Liver (tissue), 9 donors: ENCODE results near the gene AHDC1. TPM values are rescaled to one million over a fixed set of nuclear protein-coding genes. Genes with fewer than 3 reads are reported as not detected.

Experiments used
- DNase-seq: peaks from one replicate; pipeline ENCODE4 v3.0.0-alpha.2; 2017; ENCODE audit warnings: low spot score
- H3K27ac ChIP-seq, 2 donors: one replicate each; pipeline ENCODE4 v1.7.0; 2013; ENCODE audit warnings: inconsistent platforms in 2 of 2, low read length in 2 of 2, control low read depth in 1 of 2, low read depth in 1 of 2, mild to moderate bottlenecking in 1 of 2
- H3K27me3 ChIP-seq, 4 donors: one replicate each; pipeline versions ENCODE4 v1.6.1 to v1.7.0; 2013; ENCODE audit warnings: low read length in 3 of 4, inconsistent platforms in 1 of 4, mild to moderate bottlenecking in 1 of 4, moderate library complexity in 1 of 4; ENCODE audit not compliant: control insufficient read depth in 4 of 4, insufficient read depth in 4 of 4
- H3K36me3 ChIP-seq, 4 donors: one replicate each; pipeline versions ENCODE4 v1.6.1 to v1.7.0; 2013; ENCODE audit warnings: low read length in 3 of 4, mild to moderate bottlenecking in 3 of 4, low read depth in 1 of 4, moderate library complexity in 1 of 4; ENCODE audit not compliant: control insufficient read depth in 4 of 4, insufficient read depth in 3 of 4
- H3K4me1 ChIP-seq, 4 donors: one replicate each; pipeline versions ENCODE4 v1.6.1 to v1.7.0; 2013; ENCODE audit warnings: low read length in 3 of 4, mild to moderate bottlenecking in 3 of 4, moderate library complexity in 1 of 4; ENCODE audit not compliant: control insufficient read depth in 4 of 4, insufficient read depth in 4 of 4
- H3K4me3 ChIP-seq, 3 donors: one replicate each; pipeline versions ENCODE4 v1.6.1 to v1.7.0; 2013; ENCODE audit warnings: low read length in 3 of 3, control low read depth in 1 of 3, low read depth in 1 of 3, mild to moderate bottlenecking in 1 of 3
- H3K9ac ChIP-seq, 2 donors: one replicate each; pipeline ENCODE4 v1.7.0; 2013; ENCODE audit warnings: low read length in 2 of 2, mild to moderate bottlenecking in 2 of 2, moderate library complexity in 2 of 2, control low read depth in 1 of 2, low read depth in 1 of 2
- H3K9me3 ChIP-seq, 4 donors: one replicate each; pipeline versions ENCODE4 v1.6.1 to v1.7.0; 2013; ENCODE audit warnings: low read length in 3 of 4; ENCODE audit not compliant: control insufficient read depth in 4 of 4
- ATF3 ChIP-seq: IDR thresholded peaks from 2 replicates; pipeline ENCODE4 v1.6.1; 2016; ENCODE audit warnings: antibody characterized with exemption
- EGR1 ChIP-seq, 2 donors: IDR thresholded peaks; 2 replicates each; pipeline ENCODE4 v1.6.1; 2016 to 2018; ENCODE audit warnings: antibody characterized with exemption in 2 of 2, low read depth in 2 of 2
- FOXA1 ChIP-seq: IDR thresholded peaks from 2 replicates; pipeline ENCODE4 v1.6.1; 2016; ENCODE audit warnings: antibody characterized with exemption
- FOXA2 ChIP-seq: IDR thresholded peaks from 2 replicates; pipeline ENCODE4 v1.6.1; 2016; ENCODE audit warnings: antibody characterized with exemption
- GABPA ChIP-seq, 2 donors: IDR thresholded peaks in 1 of 2; conservative IDR thresholded peaks in 1 of 2; 2 replicates each; pipeline ENCODE4 v1.6.1; 2016; ENCODE audit warnings: antibody characterized with exemption in 2 of 2, mild to moderate bottlenecking in 1 of 2, moderate library complexity in 1 of 2
- HNF4A ChIP-seq, 2 donors: conservative IDR thresholded peaks; 2 replicates each; pipeline ENCODE4 v1.6.1; 2016; ENCODE audit warnings: antibody characterized with exemption in 2 of 2, mild to moderate bottlenecking in 2 of 2
- HNF4G ChIP-seq: IDR thresholded peaks from 2 replicates; pipeline ENCODE4 v1.6.1; 2016; ENCODE audit warnings: antibody characterized with exemption
- JUND ChIP-seq, 2 donors: IDR thresholded peaks; 2 replicates each; pipeline ENCODE4 v1.6.1; 2016; ENCODE audit warnings: antibody characterized with exemption in 2 of 2
- NR2F2 ChIP-seq: IDR thresholded peaks from 2 replicates; pipeline ENCODE4 v1.6.1; 2016; ENCODE audit warnings: antibody characterized with exemption
- RAD21 ChIP-seq, 2 donors: IDR thresholded peaks; 2 replicates each; pipeline ENCODE4 v1.6.1; 2016; ENCODE audit warnings: antibody characterized with exemption in 2 of 2, mild to moderate bottlenecking in 2 of 2
- RXRA ChIP-seq, 2 donors: IDR thresholded peaks; 2 replicates each; pipeline ENCODE4 v1.6.1; 2017 to 2018; ENCODE audit warnings: antibody characterized with exemption in 2 of 2, mild to moderate bottlenecking in 1 of 2
- SP1 ChIP-seq: IDR thresholded peaks from 2 replicates; pipeline ENCODE4 v1.6.1; 2018; ENCODE audit warnings: antibody characterized with exemption, mild to moderate bottlenecking
- TAF1 ChIP-seq: conservative IDR thresholded peaks from 2 replicates; pipeline ENCODE4 v1.6.1; 2016; ENCODE audit warnings: antibody characterized with exemption, mild to moderate bottlenecking
- YY1 ChIP-seq: IDR thresholded peaks from 2 replicates; pipeline ENCODE4 v1.6.1; 2016; ENCODE audit warnings: antibody characterized with exemption, mild to moderate bottlenecking
- ZBTB33 ChIP-seq: IDR thresholded peaks from 2 replicates; pipeline ENCODE4 v1.6.1; 2016; ENCODE audit warnings: antibody characterized with exemption
- polyA plus RNA-seq, 2 donors: library from polyadenylated mRNA; stranded (reverse) in 1 of 2; unstranded in 1 of 2; fragments of 200-250 nt in 1 of 2; fragments of >200 nt in 1 of 2; fragmentation: Nextera tagmentation in 1 of 2; extraction: Ambion mirVana in 1 of 2; gene quantifications; one replicate each; pipeline versions ENCODE4 v1.2.1 to v1.2.3, GENCODE V29; 2013 to 2015
- total RNA-seq, 2 donors: library from RNA; depleted of rRNA; stranded (reverse); fragments of >200 nt; gene quantifications; one replicate each; pipeline ENCODE4 v1.2.3, GENCODE V29; 2014
- TF ChIP-seq, protein P1 (sequence below): fragments of 150-350 bp; IDR thresholded peaks from 2 replicates; pipeline ENCODE4 v1.5.1; 2017; ENCODE audit warnings: improper control_type of control experiment, low read depth, low read length; ENCODE audit not compliant: missing input control
- TF ChIP-seq, protein P2 (sequence below): IDR thresholded peaks from 2 replicates; pipeline ENCODE4 v1.6.1; 2016; ENCODE audit warnings: antibody characterized with exemption, mild to moderate bottlenecking
- TF ChIP-seq, protein P3 (sequence below): IDR thresholded peaks from 2 replicates; pipeline ENCODE4 v1.6.1; 2016; ENCODE audit warnings: antibody characterized with exemption
- donor health status: healthy.
- donor health status: healthy.
- donor health status: healthy.
- donor health status: healthy.
- donor health status: healthy.

Gene AHDC1
- total and polyA plus RNA-seq, 4 donors = 2.4 to 6.5 (median 5.5) TPM

- no peak for DNase-seq
- Histone ChIP-seq H3K27ac (peak overlapping the region; percentile 92 to 94), H3K9me3 (no peaks in the 10 kb centered on the region), H3K36me3 (peaks cover 0 to 2% (median 0%) of the 10 kb centered on the region in 4 donors), H3K27me3 (no peaks in the 10 kb centered on the region), H3K4me3 (peak overlapping the region in 1 of 3 donors; percentile 91), H3K9ac (peak overlapping the region; percentile 10 to 16), H3K4me1 (peaks cover 12 to 56% (median 22%) of the 10 kb centered on the region in 4 donors)
- TF ChIP-seq SP1 (no peak), TAF1 (no peak), EGR1 (IDR thresholded peaks at IDR 0.05; ENCODE audit: low read depth in 2 of 2) (no peak), RAD21 (IDR thresholded peaks at IDR 0.05) (no peak), FOXA1 (no peak), YY1 (no peak), HNF4G (no peak), ATF3 (no peak), JUND (IDR thresholded peaks at IDR 0.05) (no peak), FOXA2 (no peak), NR2F2 (no peak), ZBTB33 (no peak), GABPA (IDR thresholded peaks at IDR 0.05 in 1 of 2, conservative IDR thresholded peaks at IDR 0.05 in 1 of 2) (no peak), RXRA (IDR thresholded peaks at IDR 0.05) (no peak), HNF4A (conservative IDR thresholded peaks at IDR 0.05) (no peak)
- TF ChIP-seq, protein P1, sequence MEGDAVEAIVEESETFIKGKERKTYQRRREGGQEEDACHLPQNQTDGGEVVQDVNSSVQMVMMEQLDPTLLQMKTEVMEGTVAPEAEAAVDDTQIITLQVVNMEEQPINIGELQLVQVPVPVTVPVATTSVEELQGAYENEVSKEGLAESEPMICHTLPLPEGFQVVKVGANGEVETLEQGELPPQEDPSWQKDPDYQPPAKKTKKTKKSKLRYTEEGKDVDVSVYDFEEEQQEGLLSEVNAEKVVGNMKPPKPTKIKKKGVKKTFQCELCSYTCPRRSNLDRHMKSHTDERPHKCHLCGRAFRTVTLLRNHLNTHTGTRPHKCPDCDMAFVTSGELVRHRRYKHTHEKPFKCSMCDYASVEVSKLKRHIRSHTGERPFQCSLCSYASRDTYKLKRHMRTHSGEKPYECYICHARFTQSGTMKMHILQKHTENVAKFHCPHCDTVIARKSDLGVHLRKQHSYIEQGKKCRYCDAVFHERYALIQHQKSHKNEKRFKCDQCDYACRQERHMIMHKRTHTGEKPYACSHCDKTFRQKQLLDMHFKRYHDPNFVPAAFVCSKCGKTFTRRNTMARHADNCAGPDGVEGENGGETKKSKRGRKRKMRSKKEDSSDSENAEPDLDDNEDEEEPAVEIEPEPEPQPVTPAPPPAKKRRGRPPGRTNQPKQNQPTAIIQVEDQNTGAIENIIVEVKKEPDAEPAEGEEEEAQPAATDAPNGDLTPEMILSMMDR = no peak
- TF ChIP-seq, protein P2, sequence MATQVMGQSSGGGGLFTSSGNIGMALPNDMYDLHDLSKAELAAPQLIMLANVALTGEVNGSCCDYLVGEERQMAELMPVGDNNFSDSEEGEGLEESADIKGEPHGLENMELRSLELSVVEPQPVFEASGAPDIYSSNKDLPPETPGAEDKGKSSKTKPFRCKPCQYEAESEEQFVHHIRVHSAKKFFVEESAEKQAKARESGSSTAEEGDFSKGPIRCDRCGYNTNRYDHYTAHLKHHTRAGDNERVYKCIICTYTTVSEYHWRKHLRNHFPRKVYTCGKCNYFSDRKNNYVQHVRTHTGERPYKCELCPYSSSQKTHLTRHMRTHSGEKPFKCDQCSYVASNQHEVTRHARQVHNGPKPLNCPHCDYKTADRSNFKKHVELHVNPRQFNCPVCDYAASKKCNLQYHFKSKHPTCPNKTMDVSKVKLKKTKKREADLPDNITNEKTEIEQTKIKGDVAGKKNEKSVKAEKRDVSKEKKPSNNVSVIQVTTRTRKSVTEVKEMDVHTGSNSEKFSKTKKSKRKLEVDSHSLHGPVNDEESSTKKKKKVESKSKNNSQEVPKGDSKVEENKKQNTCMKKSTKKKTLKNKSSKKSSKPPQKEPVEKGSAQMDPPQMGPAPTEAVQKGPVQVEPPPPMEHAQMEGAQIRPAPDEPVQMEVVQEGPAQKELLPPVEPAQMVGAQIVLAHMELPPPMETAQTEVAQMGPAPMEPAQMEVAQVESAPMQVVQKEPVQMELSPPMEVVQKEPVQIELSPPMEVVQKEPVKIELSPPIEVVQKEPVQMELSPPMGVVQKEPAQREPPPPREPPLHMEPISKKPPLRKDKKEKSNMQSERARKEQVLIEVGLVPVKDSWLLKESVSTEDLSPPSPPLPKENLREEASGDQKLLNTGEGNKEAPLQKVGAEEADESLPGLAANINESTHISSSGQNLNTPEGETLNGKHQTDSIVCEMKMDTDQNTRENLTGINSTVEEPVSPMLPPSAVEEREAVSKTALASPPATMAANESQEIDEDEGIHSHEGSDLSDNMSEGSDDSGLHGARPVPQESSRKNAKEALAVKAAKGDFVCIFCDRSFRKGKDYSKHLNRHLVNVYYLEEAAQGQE = no peak
- TF ChIP-seq, protein P3, sequence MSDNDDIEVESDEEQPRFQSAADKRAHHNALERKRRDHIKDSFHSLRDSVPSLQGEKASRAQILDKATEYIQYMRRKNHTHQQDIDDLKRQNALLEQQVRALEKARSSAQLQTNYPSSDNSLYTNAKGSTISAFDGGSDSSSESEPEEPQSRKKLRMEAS = no peak
Observed at GRCh38 chr1:27601321-27601770, 2.6 kb downstream of the AHDC1 start.
